Stimulated activated CD4-positive, alpha-beta T cell treated with anti-CD3 and anti-CD28 coated beads, Interleukin-4, amount 100 ng/mL, for 48 hours (primary cell): ENCODE data around the gene ACTA1.
"Not testable (repeated sequence)": the region's sequence is repeated elsewhere in the genome, so short reads cannot be mapped to it uniquely, and the experiment has no call there.

Experiments
- DNase-seq, 2 donors: peaks; one replicate each; pipeline ENCODE4 v3.0.0-alpha.2; 2020; ENCODE audit warnings: low read depth in 2 of 2

ACTA1 gene

DNA sequence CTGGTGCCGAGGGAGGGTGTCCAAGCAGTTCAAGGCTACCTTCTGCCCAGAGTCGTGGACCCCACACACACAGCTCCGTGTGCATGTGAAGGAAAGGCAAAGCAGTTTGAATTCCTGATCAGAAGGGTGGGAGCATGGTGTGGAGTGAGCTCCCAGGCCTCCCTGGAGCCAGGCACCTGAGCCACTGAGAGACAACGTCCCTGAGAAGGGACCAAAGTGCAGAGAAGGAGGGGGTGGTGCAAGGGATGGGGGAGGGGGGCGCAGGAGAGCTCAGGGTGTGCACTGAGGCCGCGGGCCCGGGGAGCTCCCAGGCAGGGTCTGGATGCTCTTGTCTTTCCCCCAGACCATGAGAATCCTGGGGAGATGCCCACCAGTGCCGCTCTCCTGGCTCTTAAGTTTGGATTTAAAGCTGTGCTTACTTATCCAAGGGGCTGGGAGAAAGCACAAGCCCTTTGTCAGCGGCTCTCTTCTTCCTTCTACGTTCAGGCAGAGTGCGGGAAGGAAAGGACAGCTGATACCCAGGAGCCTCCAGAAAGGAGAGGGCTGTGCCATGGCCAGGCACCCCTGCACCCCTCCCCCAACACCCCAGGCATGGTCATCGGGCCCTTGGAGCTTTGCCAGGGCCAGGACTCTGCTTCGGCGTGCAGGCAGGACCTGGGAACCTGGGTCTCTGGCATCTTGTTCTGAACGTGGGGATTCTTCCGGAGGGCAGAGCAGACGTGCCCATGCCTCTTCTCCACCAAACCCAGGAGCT, 24.1 kb downstream of the ACTA1 start:
- no peak for DNase-seq

DNA sequence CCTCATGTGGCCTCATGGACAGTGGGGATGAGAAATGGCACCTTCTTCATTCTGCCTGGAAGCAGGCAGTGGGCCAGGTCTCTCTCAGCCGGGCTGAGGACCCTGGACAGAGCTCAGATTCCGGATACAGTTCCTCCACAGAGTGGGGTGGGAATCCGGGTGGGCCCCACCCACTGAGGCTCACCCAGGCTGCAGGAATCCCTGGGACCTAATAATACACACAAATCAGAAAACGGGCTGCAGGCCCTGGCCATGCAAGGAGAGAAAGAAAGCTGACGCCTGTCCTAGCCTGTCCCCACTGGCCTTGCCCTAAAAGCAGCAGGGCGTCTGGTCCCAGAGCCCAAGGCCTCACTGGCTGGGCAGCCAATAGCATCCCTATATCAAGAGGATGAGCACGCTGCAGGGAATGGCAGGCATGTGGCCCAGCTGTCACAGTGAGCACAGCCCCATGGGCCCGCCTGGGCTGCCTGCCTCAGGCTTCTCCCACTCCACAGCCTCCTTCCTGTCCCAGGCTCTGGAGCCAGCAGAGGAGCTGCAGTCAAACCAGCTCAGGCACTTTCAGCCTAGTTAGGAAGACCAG, 25.3 kb downstream of the ACTA1 start:
- no peak for DNase-seq

DNA sequence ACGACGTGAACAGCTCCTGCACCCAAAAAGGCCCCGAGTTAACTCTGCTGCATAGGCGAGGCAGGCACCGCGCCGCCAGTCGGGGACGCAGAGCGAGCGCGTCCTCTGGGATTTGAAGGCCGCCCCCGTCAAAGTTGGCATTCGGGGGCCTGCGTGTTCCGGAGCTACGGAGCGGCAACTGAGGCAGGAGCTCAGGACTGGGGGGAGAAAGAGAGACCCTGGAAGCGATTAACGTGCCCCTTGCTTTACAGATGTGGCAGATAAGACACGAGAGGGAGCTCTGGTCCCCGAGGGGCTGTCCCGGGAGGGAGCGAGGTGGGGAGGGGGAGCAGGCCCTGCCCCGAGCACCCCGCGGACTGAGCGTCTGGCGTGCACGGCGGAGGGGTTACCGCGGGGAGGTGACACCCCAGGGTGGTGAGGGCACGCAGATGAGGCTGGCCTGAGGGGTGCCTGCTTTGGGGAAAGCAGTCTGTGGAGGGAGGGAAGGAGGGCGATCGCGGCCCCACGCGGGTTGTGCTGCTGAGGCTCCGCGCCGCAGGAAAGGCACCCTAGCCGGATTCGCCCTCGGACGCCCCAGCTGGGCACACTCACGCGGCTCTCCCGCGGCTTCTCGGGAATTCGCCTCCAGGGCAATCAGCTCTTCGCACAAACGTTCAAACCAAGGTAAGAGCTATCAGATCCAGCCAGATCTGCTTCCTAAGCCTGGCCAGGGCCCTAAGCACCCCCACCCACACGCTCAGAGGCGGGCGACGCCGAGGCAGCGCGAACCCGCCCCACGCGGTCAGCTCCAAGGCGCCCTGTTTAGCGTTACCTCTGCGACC, 26.5 kb downstream of the ACTA1 start:
- DNase-seq, result no peak

DNA sequence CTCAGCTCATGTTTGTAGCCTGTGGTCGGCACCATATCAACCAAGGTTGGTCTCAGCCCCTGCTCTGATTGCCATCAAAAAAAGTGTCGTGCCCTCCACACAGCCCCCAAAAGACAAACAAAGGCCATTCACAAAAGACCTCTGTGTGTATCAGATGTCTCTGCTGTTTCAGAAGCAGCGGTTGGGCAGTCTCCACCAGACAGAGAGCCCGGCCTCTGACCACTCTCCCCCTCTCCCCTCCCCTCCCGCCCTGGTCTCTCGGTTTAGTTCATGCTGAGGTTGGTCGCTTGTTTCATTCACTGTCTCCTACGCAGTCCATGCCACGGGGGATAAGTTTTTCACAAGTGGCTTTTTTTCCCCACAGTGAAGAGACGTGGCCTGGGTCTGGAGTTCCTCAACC, 27.1 kb downstream of the ACTA1 start:
- DNase-seq, result no peak

DNA sequence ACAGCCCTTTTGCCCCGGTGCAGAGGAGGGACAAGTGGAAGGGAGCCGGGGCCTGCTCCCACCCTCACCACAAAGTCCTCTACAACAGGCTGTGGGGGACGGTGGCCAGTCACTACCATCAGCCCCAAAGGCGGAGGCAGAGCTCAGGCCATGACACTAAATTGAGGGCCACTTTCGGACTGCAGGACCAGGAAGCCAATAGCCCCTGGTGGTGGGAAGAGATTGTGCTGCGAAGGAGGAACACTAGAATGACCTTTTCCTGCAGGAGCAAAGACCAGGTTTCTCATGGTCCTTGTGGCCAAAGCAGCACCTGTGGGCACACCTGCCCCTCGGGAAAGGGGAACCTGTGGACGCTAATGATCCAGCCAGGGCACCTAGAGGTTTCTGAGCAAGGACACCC, 30.3 kb downstream of the ACTA1 start:
- DNase-seq, result no peak

GRCh38 chr1:229402993-229403392, 30.9 kb downstream of the ACTA1 start:
- no peak for DNase-seq

- not testable (repeated sequence) for DNase-seq
Observed at GRCh38 chr1:229402329-229402728, 31.6 kb downstream of the ACTA1 start.

DNA sequence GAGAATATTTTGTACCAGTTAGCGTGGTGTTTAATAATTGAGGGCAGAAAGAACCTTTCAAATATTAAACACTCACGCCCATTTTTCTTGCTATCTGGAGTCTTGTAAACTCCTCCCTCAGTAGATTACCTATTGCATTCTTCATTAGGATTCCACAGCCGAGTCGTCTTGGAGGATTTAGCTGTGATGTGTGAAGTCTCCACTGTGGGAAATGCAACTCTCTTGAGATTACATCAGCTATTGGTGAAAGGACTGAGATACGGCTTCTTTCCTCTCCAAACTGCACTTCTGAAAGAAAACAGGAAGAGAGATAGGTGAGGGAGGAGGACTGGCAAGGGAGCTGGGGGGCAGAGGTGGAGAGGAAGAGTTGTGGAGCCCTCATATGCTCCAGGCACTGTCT, 36.1 kb downstream of the ACTA1 start:
- no peak for DNase-seq

GRCh38 chr1:229396585-229397206, 37.2 kb downstream of the ACTA1 start:
- no peak for DNase-seq

- DNase-seq, result not testable (repeated sequence)
Observed at GRCh38 chr1:229394517-229394916, 39.4 kb downstream of the ACTA1 start.

DNA sequence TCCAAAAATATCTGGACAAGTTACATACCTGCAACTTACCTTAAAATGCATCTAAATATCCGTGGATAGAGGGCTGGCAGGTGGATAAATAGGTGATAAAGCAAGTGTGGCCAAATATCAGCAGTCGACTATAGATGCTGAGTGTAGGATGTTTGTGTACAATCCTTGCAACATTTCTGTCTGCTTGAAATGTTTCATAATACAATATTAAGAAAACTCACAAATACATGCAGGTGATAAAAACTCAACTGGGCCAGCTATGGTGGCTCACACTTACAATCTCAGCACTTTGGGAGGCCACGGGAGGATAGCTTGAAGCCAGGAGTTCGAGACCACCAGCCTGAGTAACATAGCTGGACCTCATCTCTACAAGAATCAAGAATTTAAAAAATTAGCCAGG, 41.0 kb downstream of the ACTA1 start:
- no peak for DNase-seq

- DNase-seq, result no peak
Observed at GRCh38 chr1:229390130-229390529, 43.8 kb downstream of the ACTA1 start.

DNA sequence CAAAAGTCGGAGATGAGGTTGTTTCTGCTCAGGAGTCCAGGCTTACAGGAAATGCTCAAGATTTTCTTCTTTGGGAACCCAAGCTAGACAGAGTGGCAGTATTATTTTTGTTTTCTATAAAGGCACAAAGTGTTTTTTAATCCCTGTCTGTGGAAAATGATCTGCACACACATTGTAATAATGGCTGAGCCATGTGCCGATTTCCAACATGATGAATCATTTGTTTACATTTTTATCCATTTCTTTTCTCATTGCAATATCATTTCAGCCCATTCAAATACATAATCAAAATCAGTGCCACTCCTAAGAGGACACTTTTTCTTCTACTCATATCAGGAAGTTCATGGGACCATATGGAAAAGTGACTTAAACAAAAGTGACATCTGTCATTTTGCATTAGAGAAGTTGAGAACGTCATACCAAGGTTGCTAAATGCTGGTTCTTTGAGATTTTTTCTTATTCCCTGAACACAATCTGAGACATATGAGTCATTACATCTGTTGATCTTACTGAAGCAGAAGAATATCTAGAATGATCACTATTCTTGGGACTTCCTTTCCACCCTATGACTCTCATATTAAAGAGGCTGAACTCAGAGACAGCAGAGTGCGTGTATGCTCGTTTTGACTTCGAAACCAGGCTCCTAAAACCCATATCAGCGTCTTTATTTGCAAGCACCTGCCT, 44.9 kb downstream of the ACTA1 start:
- DNase-seq, result no peak

- DNase-seq, result no peak
Observed at GRCh38 chr1:229385853-229386456, 47.9 kb downstream of the ACTA1 start.

GRCh38 chr1:229384822-229385221, 49.1 kb downstream of the ACTA1 start:
- no peak for DNase-seq

GRCh38 chr1:229383961-229384360, 49.9 kb downstream of the ACTA1 start:
- DNase-seq, result no peak

- DNase-seq, result no peak
Observed at GRCh38 chr1:229383188-229383587, 50.7 kb downstream of the ACTA1 start.
